ENCODE results near the gene OR5M11.

OR5M11 gene

GRCh38 chr11:56509439-56509838 lies 33.6 kb downstream of the OR5M11 start:
- H3K4me1 ChIP-seq (ENCODE audit: control insufficient read depth, insufficient read depth, low read length): no peaks in the 10 kb centered on the region
- H3K4me3 ChIP-seq (ENCODE audit: low read length in 2 of 2): no peak overlapping the region
- H3K27me3 ChIP-seq (ENCODE audit: control insufficient read depth in 1 of 2, insufficient read depth in 2 of 2, low read length in 2 of 2): no peaks in the 10 kb centered on the region
- no peak overlapping the region for H3K9ac ChIP-seq (ENCODE audit: low read length in 2 of 2)
- H3K36me3 ChIP-seq (ENCODE audit: control insufficient read depth in 2 of 2, insufficient read depth in 2 of 2, low read length in 2 of 2): no peaks in the 10 kb centered on the region
- H3K9me3 ChIP-seq (ENCODE audit: control insufficient read depth in 2 of 2, low read length in 2 of 2): no peaks in the 10 kb centered on the region
- H3K27ac ChIP-seq (ENCODE audit: low read length): no peak overlapping the region

GRCh38 chr11:56497010-56497409 lies 46.0 kb downstream of the OR5M11 start:
- H3K9me3 ChIP-seq (ENCODE audit: control insufficient read depth in 2 of 2, low read length in 2 of 2): no peaks in the 10 kb centered on the region
- no peak overlapping the region for H3K9ac ChIP-seq (ENCODE audit: low read length in 2 of 2)
- no peaks in the 10 kb centered on the region for H3K4me1 ChIP-seq (ENCODE audit: control insufficient read depth, insufficient read depth, low read length)
- H3K27me3 ChIP-seq (ENCODE audit: control insufficient read depth in 1 of 2, insufficient read depth in 2 of 2, low read length in 2 of 2): no peaks in the 10 kb centered on the region
- no peak overlapping the region for H3K27ac ChIP-seq (ENCODE audit: low read length)
- no peak overlapping the region for H3K4me3 ChIP-seq (ENCODE audit: low read length in 2 of 2)
- H3K36me3 ChIP-seq (ENCODE audit: control insufficient read depth in 2 of 2, insufficient read depth in 2 of 2, low read length in 2 of 2): no peaks in the 10 kb centered on the region

- H3K36me3 ChIP-seq (ENCODE audit: control insufficient read depth in 2 of 2, insufficient read depth in 2 of 2, low read length in 2 of 2): no peaks in the 10 kb centered on the region
- H3K4me1 ChIP-seq (ENCODE audit: control insufficient read depth, insufficient read depth, low read length): no peaks in the 10 kb centered on the region
- no peak overlapping the region for H3K9ac ChIP-seq (ENCODE audit: low read length in 2 of 2)
- no peak overlapping the region for H3K27ac ChIP-seq (ENCODE audit: low read length)
- no peak overlapping the region for H3K4me3 ChIP-seq (ENCODE audit: low read length in 2 of 2)
- H3K27me3 ChIP-seq (ENCODE audit: control insufficient read depth in 1 of 2, insufficient read depth in 2 of 2, low read length in 2 of 2): no peaks in the 10 kb centered on the region
- no peaks in the 10 kb centered on the region for H3K9me3 ChIP-seq (ENCODE audit: control insufficient read depth in 2 of 2, low read length in 2 of 2)
These were observed 47.9 kb downstream of the OR5M11 start for GRCh38 chr11:56495117-56495516.

All from stomach smooth muscle (tissue), 2 donors.